ENCODE measurements around the gene ETNK1. TPM values are rescaled to one million over a fixed set of nuclear protein-coding genes. Genes with fewer than 3 reads are reported as not detected.

ETNK1 gene
- total RNA-seq, 1 donor: 37.6 TPM

- peak; percentile 46 for DNase-seq (ENCODE audit: low read depth)
- TF ChIP-seq CTCF (IDR thresholded peaks at IDR 0.05; ENCODE audit: insufficient read depth, low read length): no peak
Observed at GRCh38 chr12:22653075-22653474, 28.1 kb downstream of the ETNK1 start.

GRCh38 chr12:22653791-22654190 is 28.8 kb downstream of the ETNK1 start:
- no peak for TF ChIP-seq CTCF (IDR thresholded peaks at IDR 0.05; ENCODE audit: insufficient read depth, low read length)
- DNase-seq (ENCODE audit: low read depth): no peak
- no peak overlapping the region for H3K4me3 ChIP-seq (ENCODE audit: low read depth, low read length)

More at GRCh38 chr12:22653075-22653474, 28.1 kb downstream of the ETNK1 start:
- H3K4me3 ChIP-seq (ENCODE audit: low read depth, low read length): no peak overlapping the region

- no peak for TF ChIP-seq CTCF (IDR thresholded peaks at IDR 0.05; ENCODE audit: insufficient read depth, low read length)
- no peak overlapping the region for H3K4me3 ChIP-seq (ENCODE audit: low read depth, low read length)
- DNase-seq (ENCODE audit: low read depth): no peak
Observed at GRCh38 chr12:22656376-22656775, 31.4 kb downstream of the ETNK1 start.

- no peak for DNase-seq (ENCODE audit: low read depth)
- TF ChIP-seq CTCF (IDR thresholded peaks at IDR 0.05; ENCODE audit: insufficient read depth, low read length): no peak
- no peak overlapping the region for H3K4me3 ChIP-seq (ENCODE audit: low read depth, low read length)
Observed at GRCh38 chr12:22656831-22657230, 31.9 kb downstream of the ETNK1 start.

- H3K4me3 ChIP-seq (ENCODE audit: low read depth, low read length): no peak overlapping the region
- DNase-seq (ENCODE audit: low read depth): no peak
- no peak for TF ChIP-seq CTCF (IDR thresholded peaks at IDR 0.05; ENCODE audit: insufficient read depth, low read length)
Observed at GRCh38 chr12:22657538-22657937, 32.6 kb downstream of the ETNK1 start.

- no peak for TF ChIP-seq CTCF (IDR thresholded peaks at IDR 0.05; ENCODE audit: insufficient read depth, low read length)
- peak; percentile 53 for DNase-seq (ENCODE audit: low read depth)
- H3K4me3 ChIP-seq (ENCODE audit: low read depth, low read length): no peak overlapping the region
Observed at GRCh38 chr12:22658214-22658613, 33.2 kb downstream of the ETNK1 start.

- no peak for DNase-seq (ENCODE audit: low read depth)
- H3K4me3 ChIP-seq (ENCODE audit: low read depth, low read length): no peak overlapping the region
- TF ChIP-seq CTCF (IDR thresholded peaks at IDR 0.05; ENCODE audit: insufficient read depth, low read length): no peak
Observed at GRCh38 chr12:22662356-22662755, 37.4 kb downstream of the ETNK1 start.
